ENCODE measurements around the gene TMCC3.
A peak's percentile ranks its signal among the peaks of the same experiment; 100 is the strongest.

TMCC3 gene

DNA sequence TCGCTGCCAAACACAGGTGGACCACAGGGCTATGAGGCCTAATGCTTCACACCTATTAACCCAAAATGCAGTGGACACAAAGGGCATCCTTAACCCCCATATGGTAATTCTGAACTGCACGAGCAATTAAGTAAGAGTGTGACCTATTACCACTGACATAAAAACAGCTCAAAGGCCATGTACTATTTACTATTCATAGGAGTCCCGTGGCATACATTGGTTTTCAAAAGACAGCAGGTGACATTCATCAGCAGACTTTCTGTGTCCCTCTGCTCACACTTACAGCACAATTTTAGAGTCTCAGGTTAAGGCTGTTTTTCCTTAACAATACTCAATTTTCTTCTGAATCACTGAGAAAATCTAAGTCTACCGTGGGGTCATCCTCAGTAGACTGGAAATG is 23.1 kb upstream of the TMCC3 start:
- no peak for DNase-seq (ENCODE audit: low spot score)

DNA sequence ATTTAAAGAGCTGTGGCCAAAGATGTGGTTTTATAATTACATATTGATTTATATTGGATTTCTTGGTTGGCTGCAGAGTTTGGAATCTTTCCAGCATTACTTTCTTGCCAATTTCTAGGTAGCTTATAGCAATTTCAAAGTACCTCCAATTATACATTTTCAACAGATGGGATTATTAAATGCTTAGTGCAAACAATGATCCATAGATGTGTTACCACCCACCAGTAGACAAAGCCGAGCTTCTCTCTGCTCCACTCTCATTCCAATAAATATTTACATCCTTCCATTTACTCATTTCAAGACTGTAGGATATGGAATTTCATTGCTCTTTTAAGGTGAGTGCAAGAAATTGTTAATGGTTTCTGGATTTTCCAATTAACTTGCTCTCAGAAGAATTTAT is 21.6 kb upstream of the TMCC3 start:
- DNase-seq (ENCODE audit: low spot score), result no peak

DNA sequence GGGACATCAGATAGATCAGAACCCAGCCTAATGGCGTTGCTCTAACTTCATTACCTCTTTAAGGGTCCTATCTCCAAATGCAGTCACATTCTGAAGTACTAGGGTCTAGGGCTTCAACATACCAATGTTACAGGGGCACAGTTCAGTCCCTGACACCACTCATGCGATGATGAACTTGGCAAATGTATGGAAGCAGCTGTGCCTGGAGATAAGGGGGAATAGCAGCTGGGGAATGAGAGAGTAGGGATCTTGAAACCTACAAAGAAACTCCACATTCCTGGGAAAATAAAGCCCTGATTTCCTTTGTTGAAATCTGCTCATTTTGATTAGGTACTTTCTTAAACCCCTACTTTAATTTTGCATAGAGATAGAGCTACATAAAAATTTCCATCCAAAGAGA is 20.5 kb upstream of the TMCC3 start:
- DNase-seq (ENCODE audit: low spot score), result no peak

DNA sequence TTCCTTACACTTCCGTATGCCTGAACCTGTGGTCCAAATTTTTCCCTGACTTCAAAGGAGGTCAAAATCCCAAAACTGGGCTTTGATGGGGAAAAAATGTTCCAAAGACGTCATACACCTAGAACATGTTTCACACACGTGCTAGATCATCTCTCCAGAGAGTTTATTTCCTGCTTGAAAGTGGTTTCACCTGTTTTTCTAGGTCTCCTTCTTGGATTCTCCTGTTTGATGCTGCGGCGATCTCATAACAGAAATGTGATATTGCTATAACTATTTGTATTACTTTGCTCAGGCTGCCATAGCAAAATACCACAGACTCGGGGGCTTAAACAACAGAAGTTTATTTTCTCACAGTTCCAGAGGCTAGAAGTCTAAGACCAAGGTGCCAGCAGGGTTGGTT is 19.7 kb upstream of the TMCC3 start:
- no peak for DNase-seq (ENCODE audit: low spot score)

DNA sequence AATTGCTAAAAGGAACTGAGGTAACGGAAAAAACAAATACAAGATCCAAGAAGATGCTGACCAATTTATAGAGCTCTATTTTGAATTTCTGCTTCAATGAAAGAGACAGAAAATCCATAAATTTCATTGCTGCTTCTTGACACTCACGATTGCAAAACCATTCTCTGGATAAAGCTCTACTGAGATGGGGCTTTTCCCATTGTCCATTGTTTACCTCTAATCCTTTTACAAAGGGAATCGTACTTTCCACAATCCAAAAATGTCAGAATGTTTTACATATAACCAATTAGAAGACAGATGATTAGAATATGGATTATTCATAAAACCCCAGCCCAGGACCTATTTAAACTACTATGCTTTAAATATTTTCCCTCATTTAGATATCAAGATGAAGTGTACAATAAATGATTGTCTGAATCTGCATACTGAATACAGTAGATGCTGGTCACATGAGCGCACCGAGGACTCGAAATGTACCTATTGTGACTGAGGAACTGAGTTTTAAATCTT is 16.7 kb upstream of the TMCC3 start:
- no peak for DNase-seq (ENCODE audit: low spot score)

DNA sequence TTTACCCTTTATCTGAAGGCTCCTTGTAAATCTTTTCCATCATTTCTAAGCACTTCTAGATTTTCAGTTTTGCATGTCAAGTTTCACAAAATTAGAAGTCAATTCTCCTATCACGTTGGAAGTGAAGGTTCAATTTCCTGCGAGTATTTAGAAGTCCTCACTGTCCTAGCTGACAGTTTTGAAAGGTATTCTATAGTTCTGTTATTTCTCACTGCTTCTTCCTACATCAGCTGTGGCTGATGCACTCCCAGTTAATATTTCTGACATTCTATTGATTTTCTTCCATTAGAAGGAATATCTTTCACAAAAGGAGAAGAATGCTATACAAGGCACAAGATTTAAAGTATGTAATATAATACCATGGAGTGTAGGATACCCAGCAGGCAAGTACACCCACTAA is 15.8 kb upstream of the TMCC3 start:
- no peak for DNase-seq (ENCODE audit: low spot score)

DNA sequence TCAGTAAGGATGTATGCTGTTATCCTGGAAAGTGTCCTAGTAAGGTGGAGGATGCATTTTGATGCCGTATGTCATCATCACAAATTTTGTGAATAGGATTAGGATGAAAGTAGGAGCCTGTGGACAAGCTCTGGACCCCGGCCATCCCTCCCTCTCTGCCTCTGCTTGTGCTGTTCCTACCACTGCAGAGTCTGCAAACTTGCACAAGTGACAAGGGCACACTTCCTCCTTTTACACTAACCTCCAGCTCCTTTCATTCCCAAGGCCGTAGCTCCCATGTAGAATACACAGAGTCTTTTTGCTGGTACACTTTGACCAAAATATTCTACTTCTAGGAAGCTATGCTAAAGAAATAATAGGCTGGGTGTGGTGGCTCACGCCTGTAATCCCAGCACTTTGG is 13.3 kb upstream of the TMCC3 start:
- DNase-seq (ENCODE audit: low spot score), result no peak

DNA sequence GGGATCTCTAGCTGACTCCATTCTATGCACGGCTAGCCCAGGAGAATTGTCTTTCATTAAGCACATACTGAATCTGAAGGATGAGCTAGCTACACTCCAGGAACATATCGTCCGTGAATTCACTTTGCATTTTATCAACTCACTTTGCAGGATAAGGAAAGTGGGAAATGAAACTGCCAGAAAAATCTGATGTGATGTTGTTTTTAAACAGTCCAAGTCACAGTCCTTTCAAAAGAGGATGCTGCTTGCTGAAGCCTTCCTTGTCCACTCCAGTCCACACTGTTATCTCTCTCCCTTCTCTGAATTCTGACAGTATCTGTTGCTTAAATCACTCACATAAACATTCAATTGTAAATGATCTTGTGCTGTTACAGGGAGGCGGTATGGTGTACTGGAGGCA is 12.7 kb upstream of the TMCC3 start:
- DNase-seq (ENCODE audit: low spot score), result no peak

DNA sequence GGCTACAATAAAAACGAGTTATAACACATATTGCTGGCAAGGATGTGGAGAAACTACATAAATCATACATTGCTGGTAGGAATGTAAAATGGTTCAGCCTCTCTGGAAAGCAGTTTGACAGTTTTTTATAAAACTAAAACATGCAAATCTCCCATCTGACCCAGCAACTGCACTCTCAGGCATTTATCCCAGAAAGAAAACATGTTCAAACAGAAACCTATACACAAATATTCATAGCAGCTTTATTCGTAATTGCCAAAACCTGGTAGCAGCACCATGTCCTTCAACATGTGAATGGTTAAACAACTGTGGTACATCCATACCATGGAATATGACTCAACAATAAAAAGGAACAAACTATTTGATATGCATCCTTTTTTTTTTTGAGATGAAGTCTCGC is 10.1 kb upstream of the TMCC3 start:
- DNase-seq (ENCODE audit: low spot score), result no peak

DNA sequence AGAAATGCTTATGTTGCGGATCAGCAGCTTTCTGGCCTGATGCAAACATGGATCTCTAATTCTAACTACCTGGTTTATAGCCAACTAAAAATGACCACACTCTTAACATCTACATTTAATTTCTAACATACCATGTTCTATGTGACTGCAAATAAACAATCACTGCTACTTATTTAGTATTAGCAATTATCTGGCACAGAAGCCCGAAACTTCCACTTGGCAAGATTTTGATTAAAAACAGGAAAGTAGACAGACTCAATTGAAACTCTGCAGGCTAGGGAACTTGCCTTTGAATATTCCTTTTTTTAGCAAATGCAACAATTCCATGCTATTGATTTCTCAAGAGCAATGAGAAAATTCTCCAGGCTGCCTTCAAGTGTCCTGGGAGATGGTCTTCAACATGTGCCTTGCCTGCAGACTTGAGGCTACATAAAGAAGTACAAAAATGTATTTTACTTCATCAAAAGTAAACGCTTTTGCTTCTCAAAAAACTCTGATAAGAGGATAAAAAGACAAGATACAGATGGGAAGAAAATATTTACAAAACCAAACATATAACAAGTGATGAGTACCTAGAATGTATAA is 9.1 kb upstream of the TMCC3 start:
- no peak for DNase-seq (ENCODE audit: low spot score)

DNA sequence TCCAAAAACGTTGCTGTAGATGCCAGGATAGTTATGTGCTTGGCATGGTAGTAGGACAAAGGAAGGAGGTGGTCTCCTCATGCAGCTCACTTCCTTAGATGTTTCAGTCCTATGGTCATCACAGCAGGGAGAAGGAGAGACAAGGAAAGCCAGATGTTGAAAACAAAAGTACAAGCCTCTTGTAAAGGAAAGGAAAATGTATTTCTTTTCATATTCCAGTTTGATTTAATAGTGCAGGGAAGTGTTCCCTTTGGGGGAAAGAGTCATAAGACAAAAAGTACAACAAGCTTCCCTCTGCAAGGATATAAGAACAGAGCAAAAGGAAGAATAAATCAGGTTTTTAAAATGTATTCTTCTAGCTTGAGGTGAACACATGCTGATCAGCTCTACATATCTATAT is 8.6 kb upstream of the TMCC3 start:
- no peak for DNase-seq (ENCODE audit: low spot score)

DNA sequence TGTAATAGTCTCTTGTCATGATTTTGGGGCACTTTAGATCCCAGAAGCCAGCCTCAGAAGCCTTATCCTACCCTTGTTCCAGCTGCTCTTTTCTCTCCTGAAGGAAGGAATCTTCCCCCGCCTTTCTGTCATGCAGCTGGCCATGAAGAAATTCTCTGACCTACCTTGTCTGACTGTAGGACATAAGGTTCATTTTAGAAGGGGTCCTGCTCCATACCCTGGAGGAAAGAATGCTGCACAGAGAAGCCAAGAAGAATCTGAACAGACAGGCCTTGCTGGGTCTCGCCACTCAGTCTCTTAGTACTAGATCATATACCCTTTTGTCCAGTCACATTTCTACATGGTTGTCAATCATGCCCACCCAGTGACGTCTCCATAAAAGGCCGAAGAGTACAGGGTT is 6.2 kb upstream of the TMCC3 start:
- DNase-seq (ENCODE audit: low spot score), result no peak

DNA sequence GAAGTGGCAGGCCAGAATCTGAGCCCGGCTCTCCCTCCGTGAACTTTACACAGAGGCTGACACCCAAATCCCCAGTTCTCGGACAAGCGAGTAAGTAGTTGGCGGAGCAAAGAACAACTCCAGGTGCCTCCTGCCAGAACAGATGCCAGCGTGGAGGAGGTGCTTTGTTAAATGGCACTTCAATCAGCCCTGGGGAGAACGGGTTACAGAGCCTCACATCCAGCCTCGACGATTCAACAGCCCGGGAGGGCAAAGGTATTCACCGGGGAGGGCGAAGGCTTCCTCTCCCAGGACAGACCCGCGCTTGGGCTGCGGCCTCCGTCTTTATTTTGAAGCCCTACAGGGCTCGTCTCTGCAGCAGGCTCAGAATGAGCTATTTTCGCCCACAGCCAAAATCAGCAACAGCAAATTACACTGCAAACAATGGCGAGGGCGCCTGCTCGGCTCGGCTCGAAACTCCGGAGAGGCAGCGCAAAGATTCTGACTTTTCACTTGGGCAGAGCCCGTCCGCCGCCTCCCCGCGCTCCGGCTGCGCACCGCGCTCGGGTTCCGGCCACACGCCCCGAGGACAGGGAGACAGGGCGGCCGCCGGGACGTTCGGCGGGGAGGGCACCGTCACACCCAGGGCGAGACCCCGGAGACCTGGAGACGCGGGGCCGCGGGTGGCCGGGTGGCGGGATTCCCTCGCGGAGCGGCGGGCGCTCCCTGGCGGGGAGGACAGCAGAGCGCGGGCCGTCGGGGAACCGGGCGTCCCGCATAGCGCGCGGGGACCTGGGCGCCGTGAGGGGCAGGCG is 811 bp downstream of the TMCC3 start:
- peak; percentile 5 for DNase-seq (ENCODE audit: low spot score)

DNA sequence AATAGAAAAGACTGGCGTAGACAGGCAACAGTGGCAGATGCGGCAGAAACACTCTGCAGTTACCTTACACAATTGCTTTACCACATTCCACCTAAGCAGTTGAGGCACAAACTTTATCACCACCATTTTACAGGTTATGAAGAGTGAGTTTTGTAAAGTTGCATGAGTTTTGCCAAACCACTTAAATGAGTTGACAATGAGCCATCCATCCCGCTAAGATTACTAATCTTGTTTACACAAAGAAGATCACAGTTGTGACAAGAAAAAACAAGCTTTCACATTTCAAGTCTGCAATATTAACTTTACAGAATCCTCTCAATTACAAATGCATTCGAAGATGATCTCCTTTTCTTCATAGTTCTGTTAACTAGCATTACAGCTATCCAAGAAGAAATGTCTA is 1.8 kb downstream of the TMCC3 start:
- no peak for DNase-seq (ENCODE audit: low spot score)

DNA sequence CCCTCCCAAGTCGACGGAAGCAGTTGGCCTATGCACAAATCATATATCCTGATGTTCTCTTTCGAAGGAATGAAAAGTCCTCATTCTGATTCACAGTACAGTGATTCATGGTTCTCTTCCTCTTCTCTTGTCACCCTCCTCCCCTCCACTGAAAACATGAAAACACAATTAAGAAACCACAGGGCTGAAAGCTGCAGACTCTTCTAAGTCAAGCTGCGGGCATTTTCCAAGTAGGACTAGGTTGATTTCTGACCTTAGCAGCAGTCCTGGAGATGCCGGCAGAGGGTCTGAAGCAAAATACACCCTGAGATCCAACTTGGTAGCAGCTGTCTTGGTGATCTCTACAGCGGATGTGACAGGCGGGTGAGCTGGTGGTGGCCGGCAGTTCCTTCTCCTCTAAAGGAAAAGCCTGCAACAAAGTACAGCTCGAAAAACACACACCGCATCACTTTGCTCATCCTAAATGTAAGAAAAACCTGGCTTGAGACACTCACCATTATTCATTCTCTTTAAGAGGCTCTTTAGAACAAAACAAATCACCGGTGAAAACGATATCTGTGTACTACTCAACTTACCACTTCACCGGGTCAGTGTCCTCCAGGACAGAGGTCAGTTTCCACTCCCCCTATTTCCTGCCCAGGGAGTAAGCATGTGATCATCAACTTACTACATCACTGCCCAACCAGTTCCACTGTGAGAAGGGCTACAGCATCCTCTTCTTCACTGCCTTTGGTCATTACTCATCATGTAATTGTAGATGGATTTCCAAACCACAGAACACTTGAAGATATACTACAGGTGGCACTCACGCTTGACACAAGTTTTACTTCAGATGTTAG is 6.0 kb downstream of the TMCC3 start:
- DNase-seq (ENCODE audit: low spot score), result no peak

DNA sequence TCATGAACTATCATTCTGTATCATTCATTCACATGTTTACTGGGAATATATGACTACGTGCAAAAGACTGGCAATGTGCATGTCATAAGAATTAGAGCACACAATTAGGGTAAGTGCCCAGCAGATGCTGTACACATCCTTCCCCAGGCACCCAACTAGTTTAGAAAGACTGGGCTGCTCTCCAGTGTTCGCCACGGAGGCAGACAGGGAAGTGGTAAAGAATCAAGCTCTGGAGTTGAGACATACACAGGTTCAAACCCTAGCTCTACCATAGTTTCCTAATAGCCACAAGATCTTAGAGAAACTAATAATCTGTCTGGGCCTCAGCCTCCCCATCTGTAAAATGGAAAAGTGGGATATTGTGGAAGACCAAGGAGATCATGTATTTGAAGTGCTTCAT is 6.8 kb downstream of the TMCC3 start:
- DNase-seq (ENCODE audit: low spot score), result no peak

DNA sequence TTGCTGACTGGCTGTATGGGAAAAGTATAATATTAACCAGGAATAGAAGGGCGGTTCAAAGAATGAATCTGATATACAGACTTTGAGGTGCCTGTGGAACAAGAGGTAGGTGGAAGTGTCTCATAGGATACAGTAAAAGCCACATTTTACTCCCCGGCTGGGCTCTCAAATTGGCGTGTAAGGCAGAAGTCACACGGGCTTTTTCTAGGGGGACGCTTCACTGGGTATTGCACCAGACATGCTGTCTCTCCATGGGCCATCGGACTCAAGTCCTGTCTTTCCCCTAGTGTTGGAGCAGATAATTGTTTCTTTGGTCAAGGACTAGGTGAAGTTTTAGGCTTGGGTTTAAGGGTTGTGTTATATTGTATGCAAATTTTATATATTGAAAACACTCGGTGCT is 9.1 kb downstream of the TMCC3 start:
- no peak for DNase-seq (ENCODE audit: low spot score)

DNA sequence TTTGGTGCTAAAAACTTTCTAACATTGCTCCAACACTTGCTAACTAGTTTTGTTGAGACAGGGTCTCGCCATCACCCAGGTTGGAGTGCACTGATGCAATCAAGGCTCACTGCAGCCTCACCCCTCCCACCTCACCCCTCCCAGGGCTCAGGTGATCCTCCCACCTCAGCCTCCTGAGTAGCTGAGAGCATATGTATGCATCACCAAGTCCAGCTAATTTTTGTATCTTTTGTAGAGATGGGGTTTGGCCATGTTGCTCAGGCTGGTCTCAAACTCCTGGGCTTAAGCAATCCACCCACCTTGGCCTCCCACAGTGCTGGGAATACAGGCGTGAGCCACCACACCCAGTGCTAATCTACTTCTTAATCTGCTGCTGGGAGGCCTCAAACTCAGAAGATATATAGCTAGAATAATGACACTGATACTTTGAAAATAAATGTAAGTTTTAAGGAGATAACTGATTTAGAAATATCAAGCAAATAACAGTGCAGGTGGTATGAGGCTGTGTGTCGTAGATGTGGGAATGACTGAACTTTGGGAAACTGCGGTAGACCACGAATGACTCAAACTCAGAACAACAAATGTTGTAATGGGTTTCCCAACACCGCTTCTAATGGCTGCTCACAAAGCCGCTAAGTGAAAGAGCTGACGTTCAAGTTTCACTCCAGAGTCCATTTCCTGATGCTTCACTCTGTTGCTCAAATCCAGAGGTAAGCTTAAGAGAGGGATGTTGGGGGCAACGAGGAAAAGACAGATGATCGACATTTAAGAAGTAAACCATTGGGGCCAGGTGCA is 10.0 kb downstream of the TMCC3 start:
- peak; percentile 15 for DNase-seq (ENCODE audit: low spot score)

DNA sequence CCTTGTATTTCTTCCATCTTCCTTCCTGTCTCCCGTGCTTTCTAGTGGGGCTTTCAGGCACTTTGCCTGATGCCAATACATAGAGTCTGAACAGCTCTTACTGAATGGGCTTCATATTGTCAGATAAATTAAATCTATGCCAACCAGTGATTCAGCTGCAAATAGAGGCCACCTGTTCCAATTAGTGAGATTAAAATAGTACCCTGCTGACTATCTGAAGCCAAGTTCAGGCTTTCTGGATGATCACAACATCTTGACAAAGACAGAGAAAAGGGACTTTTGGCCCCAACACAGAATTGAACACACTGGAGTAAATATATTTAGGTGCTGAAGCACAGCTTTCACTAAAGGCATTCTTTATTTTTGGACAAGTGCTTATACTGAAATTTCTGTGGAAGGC is 11.8 kb downstream of the TMCC3 start:
- DNase-seq (ENCODE audit: low spot score), result no peak

DNA sequence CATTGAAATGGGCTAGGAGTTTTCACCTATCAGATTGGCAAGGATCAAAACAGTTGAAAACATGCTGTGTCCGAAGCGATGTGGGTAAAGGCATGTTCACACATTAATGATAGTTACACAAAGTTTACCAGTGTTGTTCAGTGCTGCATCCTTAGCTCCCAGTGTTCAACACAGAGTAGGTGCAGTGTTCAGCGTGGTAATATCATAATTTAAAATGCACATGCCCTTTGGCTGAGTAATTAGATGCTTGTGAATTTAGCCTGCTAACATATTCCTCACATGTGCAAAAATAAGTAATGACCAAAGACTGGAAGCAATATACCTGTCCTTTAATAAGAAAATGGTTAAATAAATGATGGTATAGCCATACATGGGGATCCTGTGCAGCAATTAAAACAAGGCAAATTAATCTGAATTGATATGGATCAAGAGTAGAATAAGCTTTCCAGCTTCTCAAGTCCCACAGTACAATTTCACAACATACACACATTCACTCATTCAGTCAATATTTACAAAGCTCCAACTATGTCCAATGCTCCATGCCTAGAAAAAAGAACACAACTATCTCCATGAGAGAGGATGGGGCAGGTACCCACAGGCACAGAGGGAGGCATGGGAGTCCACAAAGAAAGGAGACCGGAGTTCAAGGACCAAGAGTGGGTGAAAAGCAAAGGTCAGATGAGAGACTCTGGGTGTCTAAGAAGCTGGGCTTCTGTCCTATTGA is 12.8 kb downstream of the TMCC3 start:
- no peak for DNase-seq (ENCODE audit: low spot score)

DNA sequence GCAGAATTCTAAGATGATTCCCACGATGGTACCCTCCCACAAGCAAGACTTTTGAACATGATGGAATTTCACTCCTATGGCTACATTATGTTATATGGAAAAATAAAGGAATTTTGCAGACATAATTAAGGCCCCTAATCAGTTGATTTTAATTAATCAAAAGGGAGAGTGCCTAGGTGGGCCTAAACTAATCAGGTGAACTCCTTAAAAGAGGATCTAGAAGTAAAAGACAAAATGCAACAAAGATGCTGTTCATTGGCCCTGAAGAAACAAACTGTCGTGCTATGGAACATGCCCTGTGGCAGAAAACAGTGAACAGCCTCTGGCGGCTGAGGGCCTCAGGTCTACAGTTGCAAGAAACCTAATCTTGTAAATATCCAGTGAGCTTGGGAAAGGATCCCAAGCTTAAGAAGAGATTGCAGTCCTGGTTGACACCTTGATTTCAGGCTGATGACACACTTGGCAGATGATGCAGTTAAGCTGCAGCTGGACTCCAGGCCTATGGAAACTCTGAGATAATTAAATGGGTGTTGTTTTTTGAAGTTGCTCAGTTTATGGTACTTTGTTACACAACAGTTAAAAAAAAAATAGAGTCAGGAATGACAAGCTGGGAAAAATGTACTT is 13.8 kb downstream of the TMCC3 start:
- no peak for DNase-seq (ENCODE audit: low spot score)

All from CD4-positive, alpha-beta T cell treated with Interleukin-6 at 100 ng/mL for 8 hours (primary cell).